Central memory CD8-positive, alpha-beta T cell (primary cell): ENCODE data around the gene KRTAP5-11.
"Not testable (repeated sequence)": the region's sequence is repeated elsewhere in the genome, so short reads cannot be mapped to it uniquely, and the experiment has no call there.

Experiments used
- ATAC-seq: fragments of 150-1000 bp; cut with Tn5 transposase; replicated peaks from 2 replicates; pipeline ENCODE4 v1.10.0; 2022; ENCODE audit warnings: mild to moderate bottlenecking, moderate FRiP score, moderate number of reproducible peaks; ENCODE audit not compliant: poor library complexity, severe bottlenecking; ENCODE audit errors: extremely low read depth
- DNase-seq, 2 donors: peaks; one replicate each; pipeline ENCODE4 v3.0.0; 2021; ENCODE audit warnings: low spot score in 2 of 2
- H3K27ac Mint-ChIP-seq: one replicate; pipeline ENCODE4 v1.8.0; 2022; ENCODE audit warnings: low read depth, mild to moderate bottlenecking, moderate library complexity, mixed read lengths
- H3K27me3 Mint-ChIP-seq: one replicate; pipeline ENCODE4 v1.8.0; 2022; ENCODE audit warnings: mixed read lengths
- H3K36me3 Mint-ChIP-seq: one replicate; pipeline ENCODE4 v1.8.0; 2022; ENCODE audit warnings: mild to moderate bottlenecking, moderate library complexity, mixed read lengths; ENCODE audit not compliant: insufficient read depth
- H3K4me1 Mint-ChIP-seq: one replicate; pipeline ENCODE4 v1.8.0; 2022; ENCODE audit warnings: mixed read lengths
- H3K4me3 Mint-ChIP-seq: one replicate; pipeline ENCODE4 v1.8.0; 2022; ENCODE audit warnings: mild to moderate bottlenecking, moderate library complexity, mixed read lengths
- H3K9me3 Mint-ChIP-seq: one replicate; pipeline ENCODE4 v1.8.0; 2022; ENCODE audit warnings: mixed read lengths

The KRTAP5-11 gene

DNA sequence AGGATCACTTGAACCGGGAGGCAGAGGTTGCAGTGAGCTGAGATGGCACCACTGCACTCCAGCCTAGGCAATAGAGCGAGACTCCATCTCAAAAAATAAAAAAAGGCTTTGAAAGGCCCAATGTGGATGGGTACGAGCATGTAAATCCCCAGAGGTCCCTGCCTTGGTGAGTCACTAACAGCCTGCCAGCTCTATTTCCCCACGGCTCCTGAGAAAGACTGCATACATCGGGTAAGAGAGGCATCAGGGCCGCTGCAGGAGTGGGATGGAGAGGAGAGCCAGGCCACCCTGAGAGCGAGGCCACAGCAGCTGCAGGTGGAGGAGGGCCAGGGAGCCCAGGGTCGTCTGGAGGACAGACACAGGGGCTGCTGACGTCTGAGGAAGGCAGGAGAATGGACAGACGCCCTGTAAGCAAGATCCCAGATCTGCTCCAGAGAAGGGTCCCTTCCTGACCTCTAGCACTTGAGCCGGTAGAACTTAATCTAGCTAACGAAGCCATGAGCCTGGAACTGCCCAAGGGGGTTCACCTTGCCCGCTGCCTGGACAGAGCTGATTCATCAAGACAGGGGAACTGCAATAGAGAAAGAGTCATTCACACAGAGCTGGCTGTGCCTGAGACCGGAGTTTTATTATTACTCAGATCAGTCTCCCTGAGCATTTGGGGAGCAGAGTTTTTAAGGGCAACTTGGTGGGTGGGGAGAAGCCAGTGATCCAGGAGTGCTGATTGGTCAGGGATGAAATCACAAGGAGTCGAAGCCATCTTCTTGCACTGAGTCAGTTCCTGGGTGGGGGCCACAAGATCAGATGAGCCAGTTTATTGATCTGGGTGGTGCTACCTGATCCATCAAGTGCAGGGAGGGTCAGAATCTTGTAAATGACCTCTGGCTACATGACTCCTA lies 39.5 kb downstream of the KRTAP5-11 start:
- Mint-ChIP-seq H3K36me3 (peaks cover 2% of the 10 kb centered on the region), H3K9me3 (peaks cover 11% of the 10 kb centered on the region), H3K4me1 (peaks cover 15% of the 10 kb centered on the region), H3K27me3 (peaks cover 78% of the 10 kb centered on the region), H3K4me3 (no peak overlapping the region), H3K27ac (no peak overlapping the region)
- ATAC-seq (no peak), DNase-seq (no peak)

GRCh38 chr11:71542382-71542781 lies 40.3 kb downstream of the KRTAP5-11 start:
- ATAC-seq = no peak
- H3K27ac Mint-ChIP-seq = no peak overlapping the region
- H3K36me3 Mint-ChIP-seq = peaks cover 2% of the 10 kb centered on the region
- no peak overlapping the region for H3K4me3 Mint-ChIP-seq
- no peak for DNase-seq
- peaks cover 11% of the 10 kb centered on the region for H3K9me3 Mint-ChIP-seq
- peaks cover 74% of the 10 kb centered on the region for H3K27me3 Mint-ChIP-seq
- H3K4me1 Mint-ChIP-seq = peaks cover 15% of the 10 kb centered on the region

DNA sequence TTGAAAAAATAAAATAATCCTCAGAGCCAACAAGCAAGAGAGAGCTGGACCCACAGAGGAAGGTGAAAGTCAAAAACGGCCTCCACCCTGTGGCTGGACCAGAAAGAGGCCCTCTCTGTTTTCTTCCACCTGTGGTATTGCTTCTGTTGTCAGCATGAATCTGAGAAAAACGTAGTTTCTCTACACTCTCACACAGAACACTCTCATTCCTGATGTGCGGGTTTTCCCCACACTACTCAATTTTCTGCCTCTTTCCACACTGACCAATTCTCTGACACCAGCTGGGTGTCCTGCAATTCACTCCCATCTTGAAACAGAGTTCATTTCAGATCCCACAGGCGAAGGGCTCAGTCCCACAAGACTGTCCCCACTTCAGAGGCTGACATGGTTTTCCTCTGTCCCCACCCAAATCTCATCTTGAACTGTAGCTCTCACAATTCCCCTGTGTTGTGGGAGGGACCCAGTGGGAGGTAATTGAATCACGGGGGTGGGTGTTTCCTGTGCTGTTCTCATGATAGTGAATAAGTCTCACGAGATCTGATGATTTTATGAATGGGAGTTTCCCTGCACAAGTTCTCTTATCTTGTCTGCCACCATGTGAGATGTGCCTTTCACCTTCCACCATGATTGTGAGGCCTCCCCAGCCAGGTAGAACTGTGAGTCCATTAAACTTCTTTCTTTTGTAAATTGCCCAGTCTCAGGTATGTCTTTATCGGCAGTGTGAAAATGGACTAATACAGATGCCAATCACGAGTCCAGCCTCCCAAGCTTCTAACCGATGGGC lies 42.0 kb downstream of the KRTAP5-11 start:
- Mint-ChIP-seq H3K27me3 (peaks cover 77% of the 10 kb centered on the region), H3K9me3 (peaks cover 11% of the 10 kb centered on the region), H3K4me1 (peaks cover 15% of the 10 kb centered on the region)
- not testable (repeated sequence) for H3K4me3 Mint-ChIP-seq, DNase-seq, H3K27ac Mint-ChIP-seq, ATAC-seq, H3K36me3 Mint-ChIP-seq

DNA sequence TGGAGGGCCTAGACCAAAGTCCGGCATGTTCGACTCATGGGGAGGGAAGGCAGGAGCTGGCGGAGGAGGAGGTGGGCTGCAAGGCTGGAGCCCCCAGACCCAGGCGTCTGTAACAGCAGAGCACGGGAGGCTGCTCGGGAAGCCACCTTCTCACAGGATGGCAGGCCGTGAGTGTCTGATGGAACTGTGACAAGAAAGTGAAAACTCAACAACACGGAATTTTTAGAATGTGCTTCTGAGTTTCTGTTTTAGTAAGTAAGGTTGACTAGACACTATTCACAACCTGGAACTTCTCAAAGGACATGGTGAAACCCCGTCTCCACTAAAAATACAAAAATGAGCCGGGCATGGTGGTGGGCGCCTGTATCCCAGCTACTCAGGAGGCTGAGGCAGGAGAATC lies 42.7 kb downstream of the KRTAP5-11 start:
- H3K27ac Mint-ChIP-seq, H3K36me3 Mint-ChIP-seq: not testable (repeated sequence)
- H3K9me3 Mint-ChIP-seq = peaks cover 11% of the 10 kb centered on the region

DNA sequence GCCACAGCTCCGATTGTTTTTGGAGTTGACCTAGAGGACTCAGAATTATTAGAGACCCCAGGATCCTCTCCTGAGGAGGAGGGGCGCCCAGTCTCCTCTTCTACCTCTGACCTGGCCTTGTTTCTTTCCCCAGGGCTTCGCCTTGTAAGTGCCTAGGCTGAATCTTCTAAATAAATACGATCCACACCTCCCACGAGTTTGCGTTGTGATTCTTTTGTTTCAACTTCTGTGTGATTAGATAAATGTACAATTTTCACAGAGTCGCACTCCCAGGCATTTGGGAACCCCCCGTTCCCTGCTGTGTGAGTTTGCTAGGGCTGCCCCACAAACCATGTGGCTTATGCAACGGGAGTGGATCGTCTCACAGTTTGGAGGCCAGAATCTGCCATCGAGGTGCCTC lies 43.7 kb downstream of the KRTAP5-11 start:
- DNase-seq (no peak), ATAC-seq (no peak)
- Mint-ChIP-seq H3K4me3 (no peak overlapping the region), H3K9me3 (peaks cover 11% of the 10 kb centered on the region), H3K27me3 (peaks cover 68% of the 10 kb centered on the region), H3K27ac (no peak overlapping the region), H3K36me3 (peaks cover 2% of the 10 kb centered on the region), H3K4me1 (peaks cover 11% of the 10 kb centered on the region)

More for the DNA sequence above, 42.7 kb downstream of the KRTAP5-11 start:
- Mint-ChIP-seq H3K27me3 (peaks cover 72% of the 10 kb centered on the region), H3K4me1 (peaks cover 15% of the 10 kb centered on the region)
- H3K4me3 Mint-ChIP-seq, DNase-seq, ATAC-seq: not testable (repeated sequence)

DNA sequence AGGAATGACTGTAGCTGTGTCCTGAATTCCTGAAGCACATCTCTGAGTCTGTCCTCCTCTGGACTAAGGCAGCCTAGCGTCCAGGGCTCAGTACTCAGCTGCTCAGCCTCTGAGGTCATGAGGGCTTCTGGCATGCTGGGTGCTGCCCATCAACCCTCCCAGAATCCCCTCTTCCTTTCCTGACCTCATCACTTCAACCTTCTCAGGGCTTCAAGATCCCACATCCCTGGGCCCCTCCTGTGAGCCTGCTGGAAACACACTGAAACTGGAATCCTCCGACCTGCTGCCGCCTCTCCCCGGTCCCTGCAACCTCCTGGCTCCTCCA lies 44.0 kb downstream of the KRTAP5-11 start:
- no peak overlapping the region for H3K27ac Mint-ChIP-seq
- peaks cover 68% of the 10 kb centered on the region for H3K27me3 Mint-ChIP-seq
- peaks cover 7% of the 10 kb centered on the region for H3K4me1 Mint-ChIP-seq
- DNase-seq (no peak), ATAC-seq (no peak)
- H3K4me3 Mint-ChIP-seq = no peak overlapping the region
- peaks cover 2% of the 10 kb centered on the region for H3K36me3 Mint-ChIP-seq
- H3K9me3 Mint-ChIP-seq = peaks cover 11% of the 10 kb centered on the region

DNA sequence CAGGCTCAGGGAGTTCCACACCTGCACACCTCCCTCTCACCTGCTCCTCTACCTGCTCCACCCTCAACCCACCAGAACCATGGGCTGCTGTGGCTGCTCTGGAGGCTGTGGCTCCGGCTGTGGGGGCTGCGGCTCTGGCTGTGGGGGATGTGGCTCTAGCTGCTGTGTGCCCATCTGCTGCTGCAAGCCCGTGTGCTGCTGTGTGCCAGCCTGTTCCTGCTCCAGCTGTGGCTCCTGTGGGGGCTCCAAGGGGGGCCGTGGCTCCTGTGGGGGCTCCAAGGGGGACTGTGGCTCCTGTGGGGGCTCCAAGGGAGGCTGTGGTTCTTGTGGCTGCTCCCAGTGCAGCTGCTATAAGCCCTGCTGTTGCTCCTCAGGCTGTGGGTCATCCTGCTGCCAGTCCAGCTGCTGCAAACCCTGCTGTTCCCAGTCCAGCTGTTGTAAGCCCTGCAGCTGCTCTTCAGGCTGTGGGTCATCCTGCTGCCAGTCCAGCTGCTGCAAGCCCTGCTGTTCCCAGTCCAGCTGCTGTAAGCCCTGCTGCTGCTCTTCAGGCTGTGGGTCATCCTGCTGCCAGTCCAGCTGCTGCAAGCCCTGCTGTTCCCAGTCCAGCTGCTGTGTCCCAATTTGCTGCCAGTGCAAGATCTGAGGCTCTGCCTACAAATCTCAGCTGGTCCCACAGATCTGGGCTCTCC lies 44.6 kb downstream of the KRTAP5-11 start, which contains the start of gene KRTAP5-8:
Gene KRTAP5-8, plus strand, starts transcription at position 49 of the 689 bp plus-strand sequence. Its CDS starts 31 bp downstream, at position 80.
- H3K36me3 Mint-ChIP-seq, H3K4me3 Mint-ChIP-seq, ATAC-seq, DNase-seq, H3K4me1 Mint-ChIP-seq, H3K27ac Mint-ChIP-seq: not testable (repeated sequence)
- peaks cover 11% of the 10 kb centered on the region for H3K9me3 Mint-ChIP-seq
- H3K27me3 Mint-ChIP-seq = peaks cover 65% of the 10 kb centered on the region

GRCh38 chr11:71537537-71537936 lies 45.1 kb downstream of the KRTAP5-11 start:
- ATAC-seq (no peak), DNase-seq (no peak)
- Mint-ChIP-seq H3K27ac (no peak overlapping the region), H3K4me1 (no peaks in the 10 kb centered on the region), H3K36me3 (no peaks in the 10 kb centered on the region), H3K4me3 (no peak overlapping the region), H3K9me3 (peaks cover 11% of the 10 kb centered on the region), H3K27me3 (peaks cover 60% of the 10 kb centered on the region)

- Mint-ChIP-seq H3K36me3 (no peaks in the 10 kb centered on the region), H3K9me3 (peaks cover 4% of the 10 kb centered on the region), H3K27ac (no peak overlapping the region), H3K4me1 (no peaks in the 10 kb centered on the region), H3K27me3 (peaks cover 42% of the 10 kb centered on the region), H3K4me3 (no peak overlapping the region)
- ATAC-seq = no peak
- DNase-seq = no peak
Measured at GRCh38 chr11:71535825-71536224, 46.9 kb downstream of the KRTAP5-11 start.

GRCh38 chr11:71534711-71535608 lies 47.7 kb downstream of the KRTAP5-11 start:
- H3K9me3 Mint-ChIP-seq, ATAC-seq, H3K4me3 Mint-ChIP-seq, DNase-seq, H3K27ac Mint-ChIP-seq, H3K36me3 Mint-ChIP-seq, H3K4me1 Mint-ChIP-seq: not testable (repeated sequence)
- peaks cover 36% of the 10 kb centered on the region for H3K27me3 Mint-ChIP-seq

DNA sequence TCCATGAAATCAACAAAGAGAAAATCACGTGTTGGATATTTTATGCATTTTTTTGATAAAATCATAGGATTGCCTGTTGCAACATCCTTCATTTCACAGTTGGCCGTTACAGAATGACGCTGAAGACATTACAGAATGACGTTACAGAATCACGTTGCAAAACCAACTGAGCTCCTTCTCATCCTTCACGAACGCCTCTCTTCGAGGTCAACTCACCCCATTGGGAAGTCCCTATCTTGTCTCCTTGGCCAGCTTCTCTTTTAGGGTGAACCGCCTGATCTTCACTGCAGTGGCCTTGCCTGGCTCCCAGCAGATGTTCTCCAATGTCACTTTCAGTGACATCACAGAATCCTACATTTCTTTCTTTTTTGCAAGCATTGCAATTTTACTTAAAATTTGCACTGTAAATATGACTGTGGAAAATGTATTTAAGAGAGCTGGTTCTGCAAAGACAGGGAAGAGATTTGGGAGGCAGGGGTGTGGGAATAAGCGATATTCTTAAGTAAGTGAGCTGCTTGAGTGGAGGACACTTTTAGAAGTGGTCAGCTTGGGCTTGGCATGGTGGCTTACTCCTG lies 50.6 kb downstream of the KRTAP5-11 start:
- no peak for DNase-seq
- ATAC-seq = no peak
- H3K27me3 Mint-ChIP-seq = peaks cover 32% of the 10 kb centered on the region
- no peak overlapping the region for H3K27ac Mint-ChIP-seq
- no peaks in the 10 kb centered on the region for H3K36me3 Mint-ChIP-seq
- H3K4me3 Mint-ChIP-seq = no peak overlapping the region
- no peaks in the 10 kb centered on the region for H3K4me1 Mint-ChIP-seq
- H3K9me3 Mint-ChIP-seq = no peaks in the 10 kb centered on the region
